K562 treated with DMSO at 1 percent for 12 hours (cell line): ENCODE measurements around the gene AMDHD1. TPM values are rescaled to one million over a fixed set of nuclear protein-coding genes. Genes with fewer than 3 reads are reported as not detected.

ENCODE experiments used
- total RNA-seq: library from RNA; unstranded; fragments of 300-600 nt; gene quantifications from 2 replicates; pipeline ENCODE4 v1.2.3, GENCODE V29; 2022; ENCODE audit not compliant: insufficient read depth

The AMDHD1 gene
- not detected in 2 replicates for total RNA-seq

GRCh38 chr12:95943330-95943842 is at the start of gene AMDHD1:
AMDHD1 (plus strand) TSS chr12:95943331; CDS start chr12:95943399, 68 bp downstream.

GRCh38 chr12:95942524-95943329 is 404 bp upstream of the AMDHD1 start, which contains the start of gene CCDC38:
CCDC38 (minus strand) TSS chr12:95942614; CDS start chr12:95936509, 6,105 bp downstream.

GRCh38 chr12:95996034-95996658 is 53.0 kb downstream of the AMDHD1 start, which contains the start of gene HAL:
HAL (minus strand) TSS chr12:95996344; CDS start chr12:95995910, 434 bp downstream.

Other genes with a start within 250 kb of the AMDHD1 start
- not detected in 2 replicates for gene NTN4, start 152.6 kb upstream of the AMDHD1 start, total RNA-seq
- gene SNRPF, start 84.4 kb upstream of the AMDHD1 start, total RNA-seq = 19.0 and 19.8 TPM in 2 replicates
- gene CCDC38, start 717 bp upstream of the AMDHD1 start, total RNA-seq = not detected in 2 replicates
- gene HAL, start 53.0 kb downstream of the AMDHD1 start, total RNA-seq = not detected in 2 replicates
- gene LTA4H, start 92.3 kb downstream of the AMDHD1 start, total RNA-seq = 41.5 and 68.5 TPM in 2 replicates